ENCODE results near the gene BCL7A.

BCL7A gene

GRCh38 chr12:122093098-122093883 is 71.6 kb downstream of the BCL7A start:
- TF ChIP-seq CTCF (IDR thresholded peaks at IDR 0.05; ENCODE audit: borderline replicate concordance, control extremely low read depth, extremely low read depth, insufficient read depth, missing control alignments), result no peak
- in situ Hi-C loops (cut with MboI; ENCODE audit: low sequenced_read_pairs, unreplicated experiment), result no loop called here

GRCh38 chr12:122094137-122094734 is 72.6 kb downstream of the BCL7A start:
- in situ Hi-C loops (cut with MboI; ENCODE audit: low sequenced_read_pairs, unreplicated experiment), result no loop called here
- no peak for TF ChIP-seq CTCF (IDR thresholded peaks at IDR 0.05; ENCODE audit: borderline replicate concordance, control extremely low read depth, extremely low read depth, insufficient read depth, missing control alignments)
- DNase-seq (ENCODE audit: low spot score), result no peak

More at GRCh38 chr12:122093098-122093883, 71.6 kb downstream of the BCL7A start:
- no peak for DNase-seq (ENCODE audit: low spot score)

- no peak for DNase-seq (ENCODE audit: low spot score)
- in situ Hi-C loops (cut with MboI; ENCODE audit: low sequenced_read_pairs, unreplicated experiment), result no loop called here
- no peak for TF ChIP-seq CTCF (IDR thresholded peaks at IDR 0.05; ENCODE audit: borderline replicate concordance, control extremely low read depth, extremely low read depth, insufficient read depth, missing control alignments)
These were observed 73.3 kb downstream of the BCL7A start for GRCh38 chr12:122094735-122095631.

- in situ Hi-C loops (cut with MboI; ENCODE audit: low sequenced_read_pairs, unreplicated experiment), result no loop called here
- no peak for DNase-seq (ENCODE audit: low spot score)
- TF ChIP-seq CTCF (IDR thresholded peaks at IDR 0.05; ENCODE audit: borderline replicate concordance, control extremely low read depth, extremely low read depth, insufficient read depth, missing control alignments), result no peak
These were observed 74.3 kb downstream of the BCL7A start for GRCh38 chr12:122096014-122096413.

- no peak for TF ChIP-seq CTCF (IDR thresholded peaks at IDR 0.05; ENCODE audit: borderline replicate concordance, control extremely low read depth, extremely low read depth, insufficient read depth, missing control alignments)
- in situ Hi-C loops (cut with MboI; ENCODE audit: low sequenced_read_pairs, unreplicated experiment), result no loop called here
- no peak for DNase-seq (ENCODE audit: low spot score)
These were observed 75.0 kb downstream of the BCL7A start for GRCh38 chr12:122096591-122097149.

- DNase-seq (ENCODE audit: low spot score), result no peak
- TF ChIP-seq CTCF (IDR thresholded peaks at IDR 0.05; ENCODE audit: borderline replicate concordance, control extremely low read depth, extremely low read depth, insufficient read depth, missing control alignments), result no peak
- in situ Hi-C loops (cut with MboI; ENCODE audit: low sequenced_read_pairs, unreplicated experiment), result no loop called here
These were observed 75.9 kb downstream of the BCL7A start for GRCh38 chr12:122097584-122097926.

Data from GM13976 (cell line).